WERI-Rb-1 (cell line): ENCODE results near the gene MKLN1.

ENCODE experiments used
- DNase-seq: peaks from one replicate; pipeline ENCODE4 v3.0.0-alpha.2; 2020
- H3K27ac ChIP-seq: fragments of 250-450 bp; sonication (Bioruptor Pico); 2 replicates; pipeline ENCODE4 v1.5.1; 2020; ENCODE audit warnings: mild to moderate bottlenecking, moderate library complexity
- H3K27me3 ChIP-seq: fragments of 250-450 bp; sonication (Bioruptor Pico); 2 replicates; pipeline ENCODE4 v1.5.1; 2021; ENCODE audit warnings: mild to moderate bottlenecking, low read depth, moderate library complexity; ENCODE audit not compliant: insufficient read depth, severe bottlenecking
- H3K36me3 ChIP-seq: fragments of 250-450 bp; sonication (Bioruptor Pico); 2 replicates; pipeline ENCODE4 v1.5.1; 2020; ENCODE audit warnings: mild to moderate bottlenecking, moderate library complexity
- H3K4me3 ChIP-seq: 2 replicates; pipeline ENCODE4 v1.5.1; 2011; ENCODE audit warnings: low read depth, mild to moderate bottlenecking, control low read depth, low read length
- H3K9me3 ChIP-seq: fragments of 250-450 bp; sonication (Bioruptor Pico); 2 replicates; pipeline ENCODE4 v1.5.1; 2021; ENCODE audit warnings: mild to moderate bottlenecking, moderate library complexity; ENCODE audit not compliant: severe bottlenecking
- CTCF ChIP-seq: IDR thresholded peaks from 2 replicates; pipeline ENCODE4 v1.5.1; 2011; ENCODE audit warnings: low read depth, mild to moderate bottlenecking, control low read depth, inconsistent platforms, low read length

MKLN1 gene

DNA sequence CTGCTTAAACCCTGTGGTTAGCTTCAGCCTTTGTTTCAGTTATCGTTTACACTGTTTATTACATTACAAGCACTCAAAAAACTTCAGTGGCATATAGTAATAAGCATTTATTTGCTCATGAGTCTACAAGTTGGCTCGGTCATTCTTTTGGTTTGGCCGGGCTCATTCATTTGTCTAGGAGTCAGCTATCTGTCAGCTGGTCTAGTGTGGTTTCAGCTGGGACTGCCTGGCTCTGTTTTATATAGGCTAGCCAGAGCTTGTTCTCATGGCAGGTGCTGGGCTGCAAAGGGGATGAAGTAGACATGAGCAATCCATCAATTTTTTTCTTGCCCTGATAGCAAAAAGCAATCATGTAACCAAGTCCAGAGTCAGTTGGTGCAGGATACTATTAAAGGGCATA lies 103.6 kb downstream of the MKLN1 start:
- H3K27ac ChIP-seq, result no peak overlapping the region
- peaks cover 27% of the 10 kb centered on the region for H3K36me3 ChIP-seq
- no peak overlapping the region for H3K4me3 ChIP-seq
- no peaks in the 10 kb centered on the region for H3K9me3 ChIP-seq
- H3K27me3 ChIP-seq, result no peaks in the 10 kb centered on the region
- no peak for DNase-seq
- no peak for TF ChIP-seq CTCF

DNA sequence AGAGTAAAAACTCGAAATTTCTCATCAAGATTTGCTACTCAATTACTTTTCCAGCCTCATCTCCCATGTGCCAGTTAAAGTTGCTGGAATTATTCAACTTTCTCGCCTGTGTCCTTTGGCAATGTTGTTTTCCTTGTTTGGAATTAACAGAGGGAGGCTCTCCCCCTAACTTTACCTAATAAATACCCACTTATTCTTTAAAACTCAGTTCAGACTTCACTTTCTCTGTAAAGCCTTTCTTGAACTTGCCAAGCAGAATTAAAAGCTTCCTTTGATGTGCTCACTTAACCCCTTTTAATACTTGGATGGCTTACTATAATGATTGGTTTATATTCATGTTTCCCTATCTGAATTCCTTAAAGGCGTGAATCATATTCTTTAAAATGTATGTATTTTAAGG lies 104.1 kb downstream of the MKLN1 start:
- no peak for TF ChIP-seq CTCF
- H3K36me3 ChIP-seq, result peaks cover 27% of the 10 kb centered on the region
- H3K9me3 ChIP-seq, result no peaks in the 10 kb centered on the region
- H3K4me3 ChIP-seq, result no peak overlapping the region
- no peak for DNase-seq
- H3K27ac ChIP-seq, result no peak overlapping the region
- no peaks in the 10 kb centered on the region for H3K27me3 ChIP-seq

DNA sequence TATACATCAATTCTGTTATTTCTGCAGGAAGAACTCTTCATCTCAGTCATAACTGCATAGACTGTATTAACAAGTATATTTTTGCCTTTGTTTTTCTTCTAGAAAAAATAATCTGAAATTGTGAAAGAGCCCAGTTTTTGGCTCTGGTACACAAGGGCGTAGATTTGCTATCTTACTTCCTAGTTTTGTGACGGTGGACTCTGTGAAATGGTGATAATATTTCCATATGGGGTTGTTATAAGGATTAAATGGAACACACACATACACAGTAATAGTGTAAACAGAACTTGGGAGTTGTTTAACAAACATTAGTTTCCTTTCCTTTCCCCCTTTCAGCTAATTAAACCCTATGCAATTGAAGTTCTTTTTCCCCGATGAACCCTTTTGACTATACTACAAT lies 108.7 kb downstream of the MKLN1 start:
- Histone ChIP-seq H3K27me3 (no peaks in the 10 kb centered on the region), H3K27ac (no peak overlapping the region), H3K4me3 (no peak overlapping the region), H3K36me3 (peaks cover 37% of the 10 kb centered on the region), H3K9me3 (no peaks in the 10 kb centered on the region)
- TF ChIP-seq CTCF, result no peak
- DNase-seq, result no peak

GRCh38 chr7:131438969-131439368 lies 111.3 kb downstream of the MKLN1 start:
- H3K36me3 ChIP-seq, result peaks cover 30% of the 10 kb centered on the region
- no peak for TF ChIP-seq CTCF
- no peak overlapping the region for H3K4me3 ChIP-seq
- H3K27me3 ChIP-seq, result no peaks in the 10 kb centered on the region
- no peak for DNase-seq
- no peak overlapping the region for H3K27ac ChIP-seq
- no peaks in the 10 kb centered on the region for H3K9me3 ChIP-seq

DNA sequence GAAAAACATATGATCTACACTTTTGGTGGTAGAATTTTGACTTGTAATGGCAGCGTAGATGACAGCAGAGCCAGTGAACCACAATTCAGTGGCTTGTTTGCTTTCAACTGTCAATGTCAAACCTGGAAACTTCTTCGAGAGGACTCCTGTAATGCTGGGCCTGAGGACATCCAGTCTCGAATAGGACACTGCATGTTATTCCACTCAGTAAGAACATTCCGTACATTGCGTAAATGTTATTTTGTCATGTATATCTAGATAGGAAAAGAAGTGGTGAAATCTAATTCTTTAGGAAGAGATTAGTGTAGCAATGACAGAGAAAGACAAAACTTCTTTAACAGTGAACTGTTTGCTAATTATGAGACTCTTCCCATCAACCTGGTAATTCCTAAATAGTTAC lies 115.8 kb downstream of the MKLN1 start:
- Histone ChIP-seq H3K4me3 (no peak overlapping the region), H3K27ac (no peak overlapping the region), H3K27me3 (no peaks in the 10 kb centered on the region), H3K9me3 (no peaks in the 10 kb centered on the region), H3K36me3 (peaks cover 22% of the 10 kb centered on the region)
- no peak for DNase-seq
- TF ChIP-seq CTCF, result no peak

DNA sequence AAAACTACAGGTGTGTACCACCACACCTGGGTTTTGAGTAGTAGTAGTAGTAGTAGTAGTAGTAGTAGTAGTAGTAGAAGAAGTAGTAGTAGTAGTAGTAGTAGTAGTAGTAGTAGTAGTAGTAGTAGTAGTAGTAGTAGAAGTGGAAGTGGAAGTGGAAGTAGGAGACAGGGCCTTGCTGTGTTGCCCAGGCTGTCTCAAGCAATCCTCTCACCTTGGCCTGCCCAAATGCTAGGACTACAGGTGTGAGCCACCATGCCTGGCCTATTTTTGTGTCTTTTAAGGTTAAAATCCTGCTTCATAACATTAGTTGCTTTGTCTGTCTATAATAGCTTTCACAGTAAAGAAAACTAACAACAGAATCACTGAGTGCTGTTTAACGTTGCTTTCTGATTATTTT lies 117.0 kb downstream of the MKLN1 start:
- no peak overlapping the region for H3K27ac ChIP-seq
- no peak overlapping the region for H3K4me3 ChIP-seq
- no peak for DNase-seq
- TF ChIP-seq CTCF, result no peak
- H3K36me3 ChIP-seq, result peaks cover 21% of the 10 kb centered on the region
- no peaks in the 10 kb centered on the region for H3K27me3 ChIP-seq
- H3K9me3 ChIP-seq, result no peaks in the 10 kb centered on the region
